SU-DHL-6 (cell line): ENCODE data around the gene IL10RB.

ENCODE experiments used
- H2AFZ ChIP-seq: fragments of 200-600 bp; sonication (generic); 2 replicates; pipeline ENCODE4 v1.6.1; 2014; ENCODE audit warnings: low read depth, mild to moderate bottlenecking, moderate library complexity, mixed read lengths, antibody characterized with exemption, low read length; ENCODE audit not compliant: severe bottlenecking
- H3F3A ChIP-seq: fragments of 200-600 bp; shearing (Covaris generic); 2 replicates; pipeline ENCODE4 v1.6.0; 2016; ENCODE audit warnings: antibody characterized with exemption, mild to moderate bottlenecking; ENCODE audit not compliant: insufficient read depth
- H3K27ac ChIP-seq: fragments of 200-600 bp; sonication (generic); 2 replicates; pipeline ENCODE4 v1.5.1; 2016; ENCODE audit warnings: low read depth, mild to moderate bottlenecking, low read length, moderate library complexity, mixed read lengths
- H3K27me3 ChIP-seq: fragments of 200-600 bp; sonication (generic), shearing (Covaris generic); 2 replicates; pipeline ENCODE4 v1.6.0; 2014; ENCODE audit warnings: mild to moderate bottlenecking, low read length
- H3K36me3 ChIP-seq: fragments of 200-600 bp; sonication (generic); 2 replicates; pipeline ENCODE4 v1.6.1; 2014; ENCODE audit warnings: mild to moderate bottlenecking, low read length, mixed read lengths
- H3K4me2 ChIP-seq: fragments of 300-600, 200-600 bp; shearing (Covaris generic), sonication (generic); 2 replicates; pipeline ENCODE4 v1.6.0; 2014; ENCODE audit warnings: low read length, low read depth, mild to moderate bottlenecking; ENCODE audit not compliant: poor library complexity, severe bottlenecking
- H3K4me3 ChIP-seq: fragments of 200-600 bp; sonication (generic); 2 replicates; pipeline ENCODE4 v1.5.1; 2014; ENCODE audit warnings: antibody characterized with exemption, low read length, mild to moderate bottlenecking, mixed read lengths; ENCODE audit not compliant: insufficient read depth, poor library complexity, severe bottlenecking
- H3K79me2 ChIP-seq: fragments of 200-600 bp; sonication (generic); 2 replicates; pipeline ENCODE4 v1.6.1; 2014; ENCODE audit warnings: mild to moderate bottlenecking, low read length, moderate library complexity; ENCODE audit not compliant: insufficient read depth
- H3K9ac ChIP-seq: fragments of 200-600 bp; sonication (generic); 2 replicates; pipeline ENCODE4 v1.7.0; 2014; ENCODE audit warnings: mild to moderate bottlenecking, low read length
- H3K9me2 ChIP-seq: fragments of 200-600 bp; sonication (generic); replicated peaks from 2 replicates; pipeline ENCODE4 v1.6.1; 2014; ENCODE audit warnings: low read length; ENCODE audit not compliant: insufficient read depth
- H3K9me3 ChIP-seq: fragments of 200-600 bp; sonication (generic); 2 replicates; pipeline ENCODE4 v1.6.1; 2014; ENCODE audit warnings: low read length, mixed read lengths; ENCODE audit not compliant: insufficient read depth
- H4K20me1 ChIP-seq: fragments of 200-600 bp; sonication (generic); 2 replicates; pipeline ENCODE4 v1.6.1; 2014; ENCODE audit warnings: low read depth, mild to moderate bottlenecking, antibody characterized with exemption, low read length, moderate library complexity, mixed read lengths
- CTCF ChIP-seq: fragments of 200-600 bp; sonication (generic); IDR thresholded peaks from one replicate; pipeline ENCODE4 v1.5.1; 2017; ENCODE audit warnings: antibody characterized with exemption, mild to moderate bottlenecking, low read length, moderate library complexity; ENCODE audit not compliant: insufficient read depth, poor library complexity, severe bottlenecking
- EZH2phosphoT487 ChIP-seq: fragments of 200-600 bp; sonication (generic), shearing (Covaris generic); conservative IDR thresholded peaks from 2 replicates; pipeline ENCODE4 v1.6.1; 2018; ENCODE audit warnings: mild to moderate bottlenecking, antibody characterized with exemption, low read length, moderate library complexity, mixed read lengths

IL10RB gene

GRCh38 chr21:33296156-33296555 is 30.0 kb downstream of the IL10RB start:
- Histone ChIP-seq H3K79me2 (no peaks in the 10 kb centered on the region), H2AFZ (no peak overlapping the region), H4K20me1 (no peaks in the 10 kb centered on the region), H3K4me3 (no peak overlapping the region), H3K9ac (peak overlapping the region; percentile 22), H3F3A (peaks cover 21% of the 10 kb centered on the region), H3K27ac (peak overlapping the region; percentile 86), H3K36me3 (no peaks in the 10 kb centered on the region), H3K9me3 (no peaks in the 10 kb centered on the region), H3K9me2 (no peaks in the 10 kb centered on the region), H3K4me2 (peak overlapping the region; percentile 32), H3K27me3 (no peaks in the 10 kb centered on the region)
- TF ChIP-seq EZH2phosphoT487: no peak
- TF ChIP-seq CTCF: no peak

- peaks cover 18% of the 10 kb centered on the region for H3F3A ChIP-seq
- H2AFZ ChIP-seq: peak overlapping the region; percentile 23
Measured at GRCh38 chr21:33299181-33299752, 33.1 kb downstream of the IL10RB start.

GRCh38 chr21:33300701-33301631 is 34.8 kb downstream of the IL10RB start:
- H3K9me3 ChIP-seq: no peaks in the 10 kb centered on the region
- no peak for TF ChIP-seq EZH2phosphoT487
- TF ChIP-seq CTCF: no peak
- H3K36me3 ChIP-seq: no peaks in the 10 kb centered on the region
- no peaks in the 10 kb centered on the region for H4K20me1 ChIP-seq
- no peaks in the 10 kb centered on the region for H3K79me2 ChIP-seq
- H3K27me3 ChIP-seq: no peaks in the 10 kb centered on the region
- peak overlapping the region; percentile 69 for H3K27ac ChIP-seq
- H3F3A ChIP-seq: peaks cover 18% of the 10 kb centered on the region
- H3K4me3 ChIP-seq: peak overlapping the region; percentile 16
- H2AFZ ChIP-seq: peak overlapping the region; percentile 60
- H3K4me2 ChIP-seq: peak overlapping the region; percentile 48
- no peaks in the 10 kb centered on the region for H3K9me2 ChIP-seq
- peak overlapping the region; percentile 33 for H3K9ac ChIP-seq

More at GRCh38 chr21:33299181-33299752, 33.1 kb downstream of the IL10RB start:
- TF ChIP-seq CTCF (peak; percentile 21), EZH2phosphoT487 (no peak)
- no peaks in the 10 kb centered on the region for H4K20me1 ChIP-seq
- peak overlapping the region; percentile 60 for H3K27ac ChIP-seq
- no peaks in the 10 kb centered on the region for H3K79me2 ChIP-seq
- no peak overlapping the region for H3K4me3 ChIP-seq
- H3K27me3 ChIP-seq: no peaks in the 10 kb centered on the region
- no peaks in the 10 kb centered on the region for H3K9me2 ChIP-seq
- H3K9me3 ChIP-seq: no peaks in the 10 kb centered on the region
- no peak overlapping the region for H3K9ac ChIP-seq
- H3K36me3 ChIP-seq: no peaks in the 10 kb centered on the region
- peak overlapping the region; percentile 18 for H3K4me2 ChIP-seq
